DND-41 (cell line): ENCODE results near the gene ATG16L2.

Experiments used
- EZH2 ChIP-seq: IDR thresholded peaks from 3 replicates; pipeline ENCODE4 v1.6.1; 2012; ENCODE audit warnings: borderline replicate concordance, low read depth, mild to moderate bottlenecking, moderate library complexity, low read length, inconsistent platforms; ENCODE audit not compliant: severe bottlenecking
- TF ChIP-seq, protein P1 (sequence below): IDR thresholded peaks from 2 replicates; pipeline ENCODE4 v1.5.1; 2012; ENCODE audit warnings: borderline replicate concordance, low read length, moderate library complexity, mild to moderate bottlenecking; ENCODE audit not compliant: poor library complexity, severe bottlenecking; ENCODE audit errors: extremely low read depth

DNA sequence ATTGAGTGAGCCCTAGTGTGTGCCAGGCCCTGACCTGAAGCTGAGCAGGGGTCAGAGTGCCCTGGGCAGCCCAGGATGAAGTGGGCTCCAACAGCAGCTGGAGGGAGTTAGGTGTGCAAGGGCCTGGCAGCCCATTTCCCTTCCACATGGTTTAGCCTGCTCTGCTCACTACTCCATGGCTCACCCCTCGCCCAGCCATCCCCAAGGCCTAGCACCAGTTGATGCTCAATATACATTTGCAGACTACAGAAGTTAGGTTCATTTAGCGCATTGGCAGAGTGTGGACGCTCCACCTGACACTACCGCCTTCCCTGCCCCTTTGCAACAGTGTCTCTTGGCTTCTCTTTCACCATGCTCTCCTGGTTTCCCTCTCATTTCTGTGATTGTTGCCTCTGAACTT, 3.8 kb downstream of the ATG16L2 start:
- TF ChIP-seq, protein P1, sequence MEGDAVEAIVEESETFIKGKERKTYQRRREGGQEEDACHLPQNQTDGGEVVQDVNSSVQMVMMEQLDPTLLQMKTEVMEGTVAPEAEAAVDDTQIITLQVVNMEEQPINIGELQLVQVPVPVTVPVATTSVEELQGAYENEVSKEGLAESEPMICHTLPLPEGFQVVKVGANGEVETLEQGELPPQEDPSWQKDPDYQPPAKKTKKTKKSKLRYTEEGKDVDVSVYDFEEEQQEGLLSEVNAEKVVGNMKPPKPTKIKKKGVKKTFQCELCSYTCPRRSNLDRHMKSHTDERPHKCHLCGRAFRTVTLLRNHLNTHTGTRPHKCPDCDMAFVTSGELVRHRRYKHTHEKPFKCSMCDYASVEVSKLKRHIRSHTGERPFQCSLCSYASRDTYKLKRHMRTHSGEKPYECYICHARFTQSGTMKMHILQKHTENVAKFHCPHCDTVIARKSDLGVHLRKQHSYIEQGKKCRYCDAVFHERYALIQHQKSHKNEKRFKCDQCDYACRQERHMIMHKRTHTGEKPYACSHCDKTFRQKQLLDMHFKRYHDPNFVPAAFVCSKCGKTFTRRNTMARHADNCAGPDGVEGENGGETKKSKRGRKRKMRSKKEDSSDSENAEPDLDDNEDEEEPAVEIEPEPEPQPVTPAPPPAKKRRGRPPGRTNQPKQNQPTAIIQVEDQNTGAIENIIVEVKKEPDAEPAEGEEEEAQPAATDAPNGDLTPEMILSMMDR, result no peak
- TF ChIP-seq EZH2, result no peak
